Measurements from ENCODE around the gene GTF2F2.

Gene GTF2F2

DNA sequence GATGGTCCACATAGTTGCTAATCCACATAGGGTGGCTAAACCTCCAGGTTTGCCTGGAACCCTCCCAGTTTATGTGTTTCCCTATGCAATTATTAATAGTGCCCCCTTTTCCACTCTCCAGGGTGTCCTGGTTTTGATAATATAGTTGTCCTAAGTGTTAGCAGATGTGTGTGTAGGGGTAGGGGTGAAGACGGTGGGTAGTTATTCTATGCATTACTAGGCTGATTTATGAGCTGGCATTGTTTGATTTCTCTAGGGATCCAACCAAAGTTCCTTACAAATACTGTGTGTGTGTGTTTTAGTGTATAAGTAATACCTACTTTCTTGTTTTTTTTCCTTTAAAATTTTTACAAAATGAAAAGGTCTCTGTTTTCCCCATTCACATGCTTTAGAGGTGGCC is 21.1 kb downstream of the GTF2F2 start:
- H2AFZ ChIP-seq (ENCODE audit: low read length): no peak overlapping the region
- H3K18ac ChIP-seq (ENCODE audit: low read length): no peak overlapping the region
- WGBS, 2 donors (ENCODE audit: extremely low coverage in 2 of 2, insufficient read length in 2 of 2, insufficient replicate concordance in 1 of 2): no CpG with 5 or more reads among the region's 1 CpG
- no peak overlapping the region for H2BK15ac ChIP-seq (ENCODE audit: low read length)
- H3K9ac ChIP-seq (ENCODE audit: low read depth, low read length, poor library complexity): no peak overlapping the region
- no peaks in the 10 kb centered on the region for H3K9me3 ChIP-seq (replicated peaks in 1 of 2; ENCODE audit: control insufficient read depth in 2 of 2, insufficient read depth in 1 of 2, low read depth in 1 of 2, low read length in 2 of 2)
- no peak overlapping the region for H2BK120ac ChIP-seq (ENCODE audit: low read depth, low read length)
- no peak overlapping the region for H3K4me2 ChIP-seq (ENCODE audit: insufficient read depth, low read length, poor library complexity, severe bottlenecking)
- peaks cover 0 to 6% of the 10 kb centered on the region in 2 donors for H3K4me1 ChIP-seq (ENCODE audit: control insufficient read depth in 2 of 2, insufficient read depth in 1 of 2, low read depth in 1 of 2, low read length in 2 of 2)
- peaks cover 6 to 41% of the 10 kb centered on the region in 2 donors for H3K36me3 ChIP-seq (replicated peaks in 1 of 2; ENCODE audit: control insufficient read depth in 2 of 2, insufficient read depth in 2 of 2, low read length in 2 of 2)
- H2BK5ac ChIP-seq (ENCODE audit: low read length): no peak overlapping the region
- no peak overlapping the region for H3K4ac ChIP-seq (ENCODE audit: low read length)
- H3K14ac ChIP-seq (ENCODE audit: low read length): no peak overlapping the region
- no peak overlapping the region for H4K8ac ChIP-seq (ENCODE audit: low read depth, low read length)
- no peak overlapping the region for H4K91ac ChIP-seq (ENCODE audit: low read depth, low read length, poor library complexity)
- H3K27ac ChIP-seq (replicated peaks; ENCODE audit: low read length): no peak overlapping the region
- peaks cover 2% of the 10 kb centered on the region for H3K79me1 ChIP-seq (ENCODE audit: low read depth, low read length)
- H2AK5ac ChIP-seq (ENCODE audit: low read depth, low read length): no peak overlapping the region
- DNase-seq (ENCODE audit: low spot score): no peak
- no peak overlapping the region for H3K4me3 ChIP-seq (ENCODE audit: low read length in 2 of 2)
- H2BK12ac ChIP-seq (ENCODE audit: low read length): no peak overlapping the region
- H3K23ac ChIP-seq (ENCODE audit: low read depth, low read length, poor library complexity): no peak overlapping the region
- H3K27me3 ChIP-seq (ENCODE audit: control insufficient read depth in 3 of 3, insufficient read depth in 3 of 3, low read depth in 1 of 3, low read length in 3 of 3): no peaks in the 10 kb centered on the region

DNA sequence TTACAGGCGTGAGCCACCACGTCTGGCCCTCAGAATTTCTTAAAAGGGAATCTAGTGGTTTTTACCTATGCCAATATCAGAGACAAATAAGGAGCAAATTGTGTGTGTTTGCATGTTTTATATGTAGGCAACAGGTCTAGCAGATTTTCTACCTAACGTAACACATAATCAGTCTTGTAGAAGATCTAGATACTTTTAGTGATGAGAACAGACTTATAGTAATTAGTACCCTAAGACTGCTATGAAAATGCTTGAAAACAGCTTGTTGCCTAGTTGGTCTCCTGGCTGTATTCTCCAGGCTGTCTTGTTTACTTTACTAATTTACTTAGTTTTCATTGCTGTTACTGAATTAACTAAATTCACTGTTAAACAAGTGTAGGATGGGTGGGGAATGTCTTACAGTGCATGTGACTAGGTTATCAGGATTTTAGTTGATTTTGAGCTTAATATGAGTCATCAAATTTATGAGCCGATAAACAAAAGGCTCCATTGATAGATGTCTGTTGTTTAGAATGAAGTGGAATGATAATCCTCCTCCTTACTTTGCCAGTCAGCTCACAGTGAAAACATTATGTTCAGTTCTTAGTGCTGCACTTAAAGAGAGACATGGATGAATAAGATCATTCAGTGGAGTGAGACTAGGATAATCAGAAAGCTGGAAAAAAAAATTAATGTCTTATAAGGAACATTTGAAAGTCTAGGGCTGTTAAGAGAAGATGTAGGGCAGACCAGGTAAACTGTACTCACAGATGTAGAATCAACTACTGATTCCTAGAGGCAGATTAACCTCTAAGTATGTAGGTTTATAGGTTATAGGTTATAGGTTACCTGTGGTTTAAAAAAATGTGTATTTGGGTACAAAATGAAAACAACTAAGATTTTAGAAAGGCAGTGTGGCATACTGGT is 22.4 kb downstream of the GTF2F2 start:
- Histone ChIP-seq H2BK15ac (ENCODE audit: low read length) (no peak overlapping the region), H3K4ac (ENCODE audit: low read length) (no peak overlapping the region), H2BK5ac (ENCODE audit: low read length) (no peak overlapping the region), H4K8ac (ENCODE audit: low read depth, low read length) (no peak overlapping the region), H3K18ac (ENCODE audit: low read length) (no peak overlapping the region), H3K4me3 (ENCODE audit: low read length in 2 of 2) (no peak overlapping the region), H2BK12ac (ENCODE audit: low read length) (no peak overlapping the region), H3K27ac (replicated peaks; ENCODE audit: low read length) (no peak overlapping the region), H2BK120ac (ENCODE audit: low read depth, low read length) (no peak overlapping the region), H3K27me3 (ENCODE audit: control insufficient read depth in 3 of 3, insufficient read depth in 3 of 3, low read depth in 1 of 3, low read length in 3 of 3) (no peaks in the 10 kb centered on the region), H3K9me3 (replicated peaks in 1 of 2; ENCODE audit: control insufficient read depth in 2 of 2, insufficient read depth in 1 of 2, low read depth in 1 of 2, low read length in 2 of 2) (no peaks in the 10 kb centered on the region), H3K4me1 (ENCODE audit: control insufficient read depth in 2 of 2, insufficient read depth in 1 of 2, low read depth in 1 of 2, low read length in 2 of 2) (peaks cover 0 to 3% of the 10 kb centered on the region in 2 donors), H3K23ac (ENCODE audit: low read depth, low read length, poor library complexity) (no peak overlapping the region), H3K79me1 (ENCODE audit: low read depth, low read length) (peaks cover 2% of the 10 kb centered on the region), H3K4me2 (ENCODE audit: insufficient read depth, low read length, poor library complexity, severe bottlenecking) (no peak overlapping the region), H3K36me3 (replicated peaks in 1 of 2; ENCODE audit: control insufficient read depth in 2 of 2, insufficient read depth in 2 of 2, low read length in 2 of 2) (peaks cover 6 to 34% of the 10 kb centered on the region in 2 donors), H3K14ac (ENCODE audit: low read length) (no peak overlapping the region), H2AFZ (ENCODE audit: low read length) (no peak overlapping the region), H2AK5ac (ENCODE audit: low read depth, low read length) (no peak overlapping the region), H4K91ac (ENCODE audit: low read depth, low read length, poor library complexity) (no peak overlapping the region), H3K9ac (ENCODE audit: low read depth, low read length, poor library complexity) (no peak overlapping the region)
- WGBS, 2 donors (ENCODE audit: extremely low coverage in 2 of 2, insufficient read length in 2 of 2, insufficient replicate concordance in 1 of 2): no CpG with 5 or more reads among the region's 4 CpGs
- DNase-seq (ENCODE audit: low spot score): no peak

DNA sequence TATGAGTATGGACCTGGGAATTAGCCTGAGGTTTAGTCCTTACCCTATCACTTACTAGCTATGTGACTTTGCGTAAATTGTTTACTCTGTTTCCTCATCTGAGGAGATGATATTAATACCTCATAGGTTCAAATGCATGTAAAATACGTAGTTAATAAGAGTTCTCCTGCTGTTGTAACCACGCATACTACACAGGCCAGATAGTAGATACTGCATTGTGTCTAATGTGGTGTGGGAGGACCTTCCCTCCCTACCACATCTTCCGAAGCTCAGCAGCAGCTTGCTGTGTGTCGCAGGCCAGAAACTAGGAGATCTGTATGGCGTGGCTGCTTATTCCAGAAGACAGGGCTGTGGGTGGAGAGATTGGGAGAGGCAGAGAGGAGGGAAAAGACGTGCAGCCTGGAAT is 23.0 kb downstream of the GTF2F2 start:
- no peak overlapping the region for H2AFZ ChIP-seq (ENCODE audit: low read length)
- no peak overlapping the region for H4K8ac ChIP-seq (ENCODE audit: low read depth, low read length)
- no peak overlapping the region for H4K91ac ChIP-seq (ENCODE audit: low read depth, low read length, poor library complexity)
- peaks cover 0 to 3% of the 10 kb centered on the region in 2 donors for H3K4me1 ChIP-seq (ENCODE audit: control insufficient read depth in 2 of 2, insufficient read depth in 1 of 2, low read depth in 1 of 2, low read length in 2 of 2)
- no peak overlapping the region for H3K14ac ChIP-seq (ENCODE audit: low read length)
- H3K27me3 ChIP-seq (ENCODE audit: control insufficient read depth in 3 of 3, insufficient read depth in 3 of 3, low read depth in 1 of 3, low read length in 3 of 3): no peaks in the 10 kb centered on the region
- H3K4ac ChIP-seq (ENCODE audit: low read length): no peak overlapping the region
- H3K9me3 ChIP-seq (replicated peaks in 1 of 2; ENCODE audit: control insufficient read depth in 2 of 2, insufficient read depth in 1 of 2, low read depth in 1 of 2, low read length in 2 of 2): no peaks in the 10 kb centered on the region
- no peak overlapping the region for H3K18ac ChIP-seq (ENCODE audit: low read length)
- H2BK15ac ChIP-seq (ENCODE audit: low read length): no peak overlapping the region
- H3K36me3 ChIP-seq (replicated peaks in 1 of 2; ENCODE audit: control insufficient read depth in 2 of 2, insufficient read depth in 2 of 2, low read length in 2 of 2): peaks cover 4 to 28% of the 10 kb centered on the region in 2 donors
- no peak overlapping the region for H3K4me2 ChIP-seq (ENCODE audit: insufficient read depth, low read length, poor library complexity, severe bottlenecking)
- no peak overlapping the region for H2BK120ac ChIP-seq (ENCODE audit: low read depth, low read length)
- no peak overlapping the region for H3K4me3 ChIP-seq (ENCODE audit: low read length in 2 of 2)
- no peak overlapping the region for H2AK5ac ChIP-seq (ENCODE audit: low read depth, low read length)
- peaks cover 2% of the 10 kb centered on the region for H3K79me1 ChIP-seq (ENCODE audit: low read depth, low read length)
- no peak overlapping the region for H3K27ac ChIP-seq (replicated peaks; ENCODE audit: low read length)
- H3K9ac ChIP-seq (ENCODE audit: low read depth, low read length, poor library complexity): no peak overlapping the region
- no peak overlapping the region for H3K23ac ChIP-seq (ENCODE audit: low read depth, low read length, poor library complexity)
- no CpG with 5 or more reads among the region's 7 CpGs for WGBS, 2 donors (ENCODE audit: extremely low coverage in 2 of 2, insufficient read length in 2 of 2, insufficient replicate concordance in 1 of 2)
- H2BK12ac ChIP-seq (ENCODE audit: low read length): no peak overlapping the region
- no peak for DNase-seq (ENCODE audit: low spot score)
- no peak overlapping the region for H2BK5ac ChIP-seq (ENCODE audit: low read length)

DNA sequence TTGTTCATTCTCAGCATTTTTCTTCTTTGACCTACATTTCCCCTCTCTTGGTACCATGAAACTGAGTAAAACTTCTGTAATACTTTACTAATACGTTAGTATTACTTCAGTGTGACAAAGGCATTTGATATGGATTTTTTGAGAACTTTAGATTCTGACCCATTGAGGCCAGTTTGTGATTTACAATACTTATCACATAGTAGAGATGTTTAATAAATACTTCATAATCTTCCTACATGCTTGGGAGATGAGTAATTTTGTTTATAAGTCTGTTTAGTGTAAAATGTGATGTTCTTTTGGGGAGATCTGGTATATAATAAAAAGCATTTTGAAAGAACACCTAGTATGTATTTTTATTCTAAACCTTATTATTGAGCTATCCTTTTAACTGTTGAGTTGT is 29.7 kb downstream of the GTF2F2 start:
- H3K4me3 ChIP-seq (ENCODE audit: low read length in 2 of 2): no peak overlapping the region
- H3K4ac ChIP-seq (ENCODE audit: low read length): no peak overlapping the region
- no peak overlapping the region for H2BK12ac ChIP-seq (ENCODE audit: low read length)
- H2BK5ac ChIP-seq (ENCODE audit: low read length): no peak overlapping the region
- no peak overlapping the region for H3K14ac ChIP-seq (ENCODE audit: low read length)
- H2AK5ac ChIP-seq (ENCODE audit: low read depth, low read length): no peak overlapping the region
- no peaks in the 10 kb centered on the region for H3K27me3 ChIP-seq (ENCODE audit: control insufficient read depth in 3 of 3, insufficient read depth in 3 of 3, low read depth in 1 of 3, low read length in 3 of 3)
- no peak overlapping the region for H3K9ac ChIP-seq (ENCODE audit: low read depth, low read length, poor library complexity)
- no peak overlapping the region for H4K8ac ChIP-seq (ENCODE audit: low read depth, low read length)
- no peak overlapping the region for H3K23ac ChIP-seq (ENCODE audit: low read depth, low read length, poor library complexity)
- H2BK120ac ChIP-seq (ENCODE audit: low read depth, low read length): no peak overlapping the region
- H3K9me3 ChIP-seq (replicated peaks in 1 of 2; ENCODE audit: control insufficient read depth in 2 of 2, insufficient read depth in 1 of 2, low read depth in 1 of 2, low read length in 2 of 2): no peaks in the 10 kb centered on the region
- no peaks in the 10 kb centered on the region for H3K4me1 ChIP-seq (ENCODE audit: control insufficient read depth in 2 of 2, insufficient read depth in 1 of 2, low read depth in 1 of 2, low read length in 2 of 2)
- no peak overlapping the region for H2AFZ ChIP-seq (ENCODE audit: low read length)
- peaks cover 3 to 29% of the 10 kb centered on the region in 2 donors for H3K36me3 ChIP-seq (replicated peaks in 1 of 2; ENCODE audit: control insufficient read depth in 2 of 2, insufficient read depth in 2 of 2, low read length in 2 of 2)
- H3K4me2 ChIP-seq (ENCODE audit: insufficient read depth, low read length, poor library complexity, severe bottlenecking): no peak overlapping the region
- no peak overlapping the region for H4K91ac ChIP-seq (ENCODE audit: low read depth, low read length, poor library complexity)
- WGBS, 2 donors (ENCODE audit: extremely low coverage in 2 of 2, insufficient read length in 2 of 2, insufficient replicate concordance in 1 of 2): no CpG with 5 or more reads among the region's 1 CpG
- no peak overlapping the region for H2BK15ac ChIP-seq (ENCODE audit: low read length)
- no peak overlapping the region for H3K27ac ChIP-seq (replicated peaks; ENCODE audit: low read length)
- DNase-seq (ENCODE audit: low spot score): no peak
- no peak overlapping the region for H3K18ac ChIP-seq (ENCODE audit: low read length)
- H3K79me1 ChIP-seq (ENCODE audit: low read depth, low read length): no peaks in the 10 kb centered on the region
